Measurements from ENCODE around the gene CAPZA1.

DNA sequence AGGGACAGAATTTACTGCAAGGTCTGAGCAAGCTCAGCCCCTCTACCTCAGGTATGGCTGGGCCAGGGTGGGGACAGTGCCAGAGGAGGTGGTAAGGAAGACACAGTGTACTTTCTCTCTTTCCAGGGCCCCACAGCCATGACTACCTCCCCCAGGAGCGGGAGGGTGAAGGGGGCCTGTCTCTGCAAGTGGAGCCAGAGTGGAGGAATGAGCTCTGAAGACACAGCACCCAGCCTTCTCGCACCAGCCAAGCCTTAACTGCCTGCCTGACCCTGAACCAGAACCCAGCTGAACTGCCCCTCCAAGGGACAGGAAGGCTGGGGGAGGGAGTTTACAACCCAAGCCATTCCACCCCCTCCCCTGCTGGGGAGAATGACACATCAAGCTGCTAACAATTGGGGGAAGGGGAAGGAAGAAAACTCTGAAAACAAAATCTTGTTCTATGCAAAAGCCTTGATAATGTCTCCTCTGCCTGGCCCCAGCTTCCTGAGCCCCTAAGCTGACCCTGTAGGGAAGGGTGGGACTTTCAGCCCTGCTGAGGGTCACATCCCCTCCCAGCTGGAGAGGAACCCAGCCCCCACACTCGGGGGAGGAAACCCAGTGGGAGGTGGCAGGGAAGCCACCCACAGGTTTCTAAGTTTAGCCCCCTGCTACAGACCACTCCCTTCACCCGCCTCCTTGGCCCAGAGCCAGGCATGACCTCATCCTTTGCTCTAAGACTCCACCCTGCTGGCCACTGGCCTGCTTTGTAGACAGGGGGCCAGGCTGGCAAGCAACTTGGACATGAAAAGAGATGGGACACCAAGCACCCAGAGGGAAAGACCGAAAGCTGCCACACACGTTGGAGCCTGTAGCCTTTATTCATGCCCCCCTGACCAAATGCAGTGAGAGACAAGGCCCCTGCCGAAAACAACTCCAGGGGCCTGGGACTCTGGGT is 80.9 kb downstream of the CAPZA1 start:
- TF ChIP-seq ZNF263 (CRISPR knock-in tag; IDR thresholded peaks at IDR 0.05; ENCODE audit: low read depth) = no peak
- no peak for TF ChIP-seq CTCF (IDR thresholded peaks at IDR 0.05)
- no peak for TF ChIP-seq MLX (CRISPR knock-in tag; IDR thresholded peaks at IDR 0.05)
- no peak for TF ChIP-seq E2F5 (CRISPR knock-in tag; IDR thresholded peaks at IDR 0.05)
- no peak for TF ChIP-seq ERG (CRISPR knock-in tag; IDR thresholded peaks at IDR 0.05)
- TF ChIP-seq RELA (CRISPR knock-in tag; IDR thresholded peaks at IDR 0.05; ENCODE audit: borderline replicate concordance) = no peak
- no peak for TF ChIP-seq ATF3 (CRISPR knock-in tag; conservative IDR thresholded peaks at IDR 0.05)
- 0 out of 2 replicates have a peak, but pooled peaks have one; percentile 12 for TF ChIP-seq CREB1 (CRISPR knock-in tag; IDR thresholded peaks at IDR 0.05)
- no peak for TF ChIP-seq NFE2L1 (CRISPR knock-in tag; IDR thresholded peaks at IDR 0.05)
- no peak for TF ChIP-seq ATF6 (CRISPR knock-in tag; IDR thresholded peaks at IDR 0.05)
- TF ChIP-seq, protein P1, sequence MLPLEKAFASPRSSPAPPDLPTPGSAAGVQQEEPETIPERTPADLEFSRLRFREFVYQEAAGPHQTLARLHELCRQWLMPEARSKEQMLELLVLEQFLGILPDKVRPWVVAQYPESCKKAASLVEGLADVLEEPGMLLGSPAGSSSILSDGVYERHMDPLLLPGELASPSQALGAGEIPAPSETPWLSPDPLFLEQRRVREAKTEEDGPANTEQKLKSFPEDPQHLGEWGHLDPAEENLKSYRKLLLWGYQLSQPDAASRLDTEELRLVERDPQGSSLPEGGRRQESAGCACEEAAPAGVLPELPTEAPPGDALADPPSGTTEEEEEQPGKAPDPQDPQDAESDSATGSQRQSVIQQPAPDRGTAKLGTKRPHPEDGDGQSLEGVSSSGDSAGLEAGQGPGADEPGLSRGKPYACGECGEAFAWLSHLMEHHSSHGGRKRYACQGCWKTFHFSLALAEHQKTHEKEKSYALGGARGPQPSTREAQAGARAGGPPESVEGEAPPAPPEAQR (CRISPR knock-in tag; IDR thresholded peaks at IDR 0.05) = no peak
- peak; percentile 44; the same call in 1 of the 2 replicates for TF ChIP-seq SMAD3 (CRISPR knock-in tag; IDR thresholded peaks at IDR 0.05; ENCODE audit: borderline replicate concordance)
- no peak for TF ChIP-seq ZNF416 (CRISPR knock-in tag; IDR thresholded peaks at IDR 0.05)
- TF ChIP-seq, protein P2, sequence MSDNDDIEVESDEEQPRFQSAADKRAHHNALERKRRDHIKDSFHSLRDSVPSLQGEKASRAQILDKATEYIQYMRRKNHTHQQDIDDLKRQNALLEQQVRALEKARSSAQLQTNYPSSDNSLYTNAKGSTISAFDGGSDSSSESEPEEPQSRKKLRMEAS (CRISPR knock-in tag; IDR thresholded peaks at IDR 0.05) = no peak
